Esophagus squamous epithelium (tissue), 4 donors: ENCODE results near the gene ACTN2.

Source experiments
- CTCF ChIP-seq, 6 experiments: fragments of 450-650 bp in 4 of 6; fragments of 200-600 bp in 2 of 6; sonication (generic) in 2 of 6; IDR thresholded peaks; one replicate each; pipeline ENCODE4 v1.5.1; 2016 to 2019; ENCODE audit warnings: antibody characterized with exemption in 6 of 6, mild to moderate bottlenecking in 4 of 6, moderate library complexity in 4 of 6
- POLR2A ChIP-seq, 4 donors: fragments of 450-650 bp; IDR thresholded peaks; one replicate each; pipeline ENCODE4 v1.6.1; 2017; ENCODE audit warnings: antibody characterized with exemption in 4 of 4, mild to moderate bottlenecking in 4 of 4, moderate library complexity in 3 of 4

GRCh38 chr1:236736761-236737160 is 50.5 kb downstream of the ACTN2 start:
- no peak for TF ChIP-seq CTCF (IDR thresholded peaks at IDR 0.05)
- no peak for TF ChIP-seq POLR2A (IDR thresholded peaks at IDR 0.05)
